Transverse colon (tissue), 4 donors: ENCODE data around the gene C1QTNF12.

Source experiments
- EP300 ChIP-seq: sonication (generic); formaldehyde crosslinking; IDR thresholded peaks from one replicate; pipeline ENCODE4 v1.6.1; 2017; ENCODE audit warnings: antibody characterized with exemption, low read depth
- POLR2A ChIP-seq: fragments of 450-650 bp; IDR thresholded peaks from one replicate; pipeline ENCODE4 v1.6.1; 2016; ENCODE audit warnings: antibody characterized with exemption, mild to moderate bottlenecking, moderate library complexity
- POLR2AphosphoS5 ChIP-seq, 3 donors: sonication (generic); formaldehyde crosslinking; IDR thresholded peaks; one replicate each; pipeline ENCODE4 v1.6.1; 2016; ENCODE audit warnings: antibody characterized with exemption in 3 of 3
- TF ChIP-seq, protein P1 (sequence below), 5 experiments: fragments of 200-600 bp in 3 of 5; fragments of 450-650 bp in 2 of 5; sonication (generic) in 3 of 5; IDR thresholded peaks; 1 replicate in 2 of 5; 2 replicates in 3 of 5; pipeline ENCODE4 v1.5.1; 2016 to 2017; ENCODE audit warnings: antibody characterized with exemption in 5 of 5, inconsistent platforms in 3 of 5, mild to moderate bottlenecking in 2 of 5, moderate library complexity in 1 of 5

DNA sequence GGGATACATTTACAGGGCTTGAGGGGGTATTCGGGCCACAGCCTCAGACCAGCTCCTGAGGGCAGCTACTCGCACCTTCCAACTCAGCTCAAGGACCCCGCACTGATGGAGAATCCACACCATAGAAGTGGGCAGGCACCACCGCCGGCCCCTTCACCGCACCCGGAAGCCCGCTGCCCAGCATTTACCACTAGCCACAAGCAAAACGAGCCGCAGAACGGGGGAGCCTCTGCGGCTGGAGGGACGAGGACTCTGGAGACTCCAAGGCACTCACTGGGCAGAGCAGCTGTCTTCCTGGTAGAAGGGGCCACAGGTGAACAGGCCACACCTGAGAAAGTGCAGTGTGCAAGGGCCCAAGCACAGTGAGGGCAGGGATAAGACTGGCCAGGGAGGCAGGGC lies 21.8 kb upstream of the C1QTNF12 start:
- TF ChIP-seq, protein P1, sequence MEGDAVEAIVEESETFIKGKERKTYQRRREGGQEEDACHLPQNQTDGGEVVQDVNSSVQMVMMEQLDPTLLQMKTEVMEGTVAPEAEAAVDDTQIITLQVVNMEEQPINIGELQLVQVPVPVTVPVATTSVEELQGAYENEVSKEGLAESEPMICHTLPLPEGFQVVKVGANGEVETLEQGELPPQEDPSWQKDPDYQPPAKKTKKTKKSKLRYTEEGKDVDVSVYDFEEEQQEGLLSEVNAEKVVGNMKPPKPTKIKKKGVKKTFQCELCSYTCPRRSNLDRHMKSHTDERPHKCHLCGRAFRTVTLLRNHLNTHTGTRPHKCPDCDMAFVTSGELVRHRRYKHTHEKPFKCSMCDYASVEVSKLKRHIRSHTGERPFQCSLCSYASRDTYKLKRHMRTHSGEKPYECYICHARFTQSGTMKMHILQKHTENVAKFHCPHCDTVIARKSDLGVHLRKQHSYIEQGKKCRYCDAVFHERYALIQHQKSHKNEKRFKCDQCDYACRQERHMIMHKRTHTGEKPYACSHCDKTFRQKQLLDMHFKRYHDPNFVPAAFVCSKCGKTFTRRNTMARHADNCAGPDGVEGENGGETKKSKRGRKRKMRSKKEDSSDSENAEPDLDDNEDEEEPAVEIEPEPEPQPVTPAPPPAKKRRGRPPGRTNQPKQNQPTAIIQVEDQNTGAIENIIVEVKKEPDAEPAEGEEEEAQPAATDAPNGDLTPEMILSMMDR (IDR thresholded peaks at IDR 0.05) = no peak
- TF ChIP-seq POLR2A (no peak), POLR2AphosphoS5 (IDR thresholded peaks at IDR 0.05) (no peak), EP300 (no peak)
